ENCODE results near the gene KRTAP2-1. TPM values are rescaled to one million over a fixed set of nuclear protein-coding genes. Genes with fewer than 3 reads are reported as not detected.
"Not testable (repeated sequence)": the region's sequence is repeated elsewhere in the genome, so short reads cannot be mapped to it uniquely, and the experiment has no call there.

Gene KRTAP2-1
- total RNA-seq, 1 experiment from 2014 or later, result not detected

DNA sequence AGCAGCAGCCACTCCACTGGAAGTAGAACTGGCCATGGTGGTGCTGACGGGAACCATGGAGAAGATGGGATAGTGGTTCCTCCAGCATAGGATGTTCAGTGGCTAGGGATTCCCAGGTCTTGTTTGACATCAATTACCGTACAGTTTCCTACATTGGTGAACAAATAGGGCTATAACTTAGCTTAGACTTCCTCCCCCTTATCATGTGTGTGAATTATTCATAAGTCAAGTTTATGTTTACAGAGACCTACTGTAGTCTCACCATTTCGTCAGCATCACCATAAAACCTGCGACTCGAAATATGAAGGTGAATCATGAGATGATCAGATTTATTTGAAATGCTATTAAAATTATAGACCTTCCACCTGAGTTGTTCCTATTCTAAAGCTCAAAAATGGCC is 11.6 kb upstream of the KRTAP2-1 start:
- Histone ChIP-seq H3K27me3 (ENCODE audit: low read length) (no peaks in the 10 kb centered on the region), H3K4me2 (ENCODE audit: low read length) (peak overlapping the region; percentile 54), H3K36me3 (ENCODE audit: low read depth, low read length) (no peaks in the 10 kb centered on the region), H3K79me2 (ENCODE audit: low read length) (no peaks in the 10 kb centered on the region), H3K27ac (ENCODE audit: low read length) (peak overlapping the region; percentile 94), H3K4me3 (ENCODE audit: low read length) (no peak overlapping the region), H2AFZ (ENCODE audit: low read length) (no peak overlapping the region), H3K9me3 (ENCODE audit: low read length) (no peaks in the 10 kb centered on the region), H4K20me1 (ENCODE audit: low read length) (no peaks in the 10 kb centered on the region), H3K9ac (ENCODE audit: low read length) (peak overlapping the region; percentile 57), H3K9me2 (replicated peaks; ENCODE audit: low read length) (no peaks in the 10 kb centered on the region), H3K4me1 (ENCODE audit: insufficient read depth, low read length) (peaks cover 55% of the 10 kb centered on the region), H3F3A (ENCODE audit: low read length, unreplicated experiment) (peaks cover 8% of the 10 kb centered on the region)
- no peak for TF ChIP-seq EZH2 (IDR thresholded peaks at IDR 0.05; ENCODE audit: low read length, unreplicated experiment)
- no peak for TF ChIP-seq EZH2phosphoT487 (IDR thresholded peaks at IDR 0.05; ENCODE audit: borderline replicate concordance, low read length)
- TF ChIP-seq, protein P1, sequence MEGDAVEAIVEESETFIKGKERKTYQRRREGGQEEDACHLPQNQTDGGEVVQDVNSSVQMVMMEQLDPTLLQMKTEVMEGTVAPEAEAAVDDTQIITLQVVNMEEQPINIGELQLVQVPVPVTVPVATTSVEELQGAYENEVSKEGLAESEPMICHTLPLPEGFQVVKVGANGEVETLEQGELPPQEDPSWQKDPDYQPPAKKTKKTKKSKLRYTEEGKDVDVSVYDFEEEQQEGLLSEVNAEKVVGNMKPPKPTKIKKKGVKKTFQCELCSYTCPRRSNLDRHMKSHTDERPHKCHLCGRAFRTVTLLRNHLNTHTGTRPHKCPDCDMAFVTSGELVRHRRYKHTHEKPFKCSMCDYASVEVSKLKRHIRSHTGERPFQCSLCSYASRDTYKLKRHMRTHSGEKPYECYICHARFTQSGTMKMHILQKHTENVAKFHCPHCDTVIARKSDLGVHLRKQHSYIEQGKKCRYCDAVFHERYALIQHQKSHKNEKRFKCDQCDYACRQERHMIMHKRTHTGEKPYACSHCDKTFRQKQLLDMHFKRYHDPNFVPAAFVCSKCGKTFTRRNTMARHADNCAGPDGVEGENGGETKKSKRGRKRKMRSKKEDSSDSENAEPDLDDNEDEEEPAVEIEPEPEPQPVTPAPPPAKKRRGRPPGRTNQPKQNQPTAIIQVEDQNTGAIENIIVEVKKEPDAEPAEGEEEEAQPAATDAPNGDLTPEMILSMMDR (conservative IDR thresholded peaks at IDR 0.05; ENCODE audit: low read depth, low read length), result no peak
- ATAC-seq (peak; percentile 80), DNase-seq (peak; percentile 89)
- POLR2A ChIA-PET (ENCODE audit: unreplicated experiment), result interaction anchor here (0.5 to 0.6 kb wide), 2 partner anchors 20 to 73 kb away, joined by 3 to 5 read pairs; no protein-coding TSS in a partner anchor
- no TSS peak for BruUV-seq (replicated peaks)
- CTCF ChIA-PET, result no interaction called here
- intact Hi-C loops (cut with micrococcal nuclease), result loop anchor here (2.0 kb wide), 2 partner anchors 150 to 264 kb away; no protein-coding TSS in a partner anchor

DNA sequence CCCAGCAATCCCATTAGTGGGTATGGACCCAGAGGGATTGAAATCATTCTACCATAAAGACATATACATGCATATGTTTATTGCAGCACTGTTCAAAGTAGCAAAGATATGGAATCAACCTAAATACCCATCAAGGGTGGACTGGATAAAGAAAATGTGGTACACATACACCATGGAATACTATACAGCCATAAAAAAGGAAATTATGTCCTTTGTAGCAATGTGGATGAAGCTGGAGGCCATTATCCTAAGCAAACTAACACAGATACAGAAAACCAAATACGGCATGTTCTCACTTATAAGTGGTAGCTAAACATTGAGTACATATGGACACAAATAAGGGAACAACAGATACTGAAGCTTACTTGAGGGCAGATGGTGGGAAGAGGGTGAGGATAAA is 10.4 kb upstream of the KRTAP2-1 start:
- CTCF ChIA-PET, result no interaction called here
- BruUV-seq (replicated peaks), result no TSS peak
- TF ChIP-seq EZH2phosphoT487 (IDR thresholded peaks at IDR 0.05; ENCODE audit: borderline replicate concordance, low read length) (no peak), EZH2 (IDR thresholded peaks at IDR 0.05; ENCODE audit: low read length, unreplicated experiment) (no peak)
- TF ChIP-seq, protein P1 (conservative IDR thresholded peaks at IDR 0.05; ENCODE audit: low read depth, low read length), result no peak
- Histone ChIP-seq H3K27me3 (ENCODE audit: low read length) (no peaks in the 10 kb centered on the region), H3K4me1 (ENCODE audit: insufficient read depth, low read length) (peaks cover 43% of the 10 kb centered on the region), H3K4me3 (ENCODE audit: low read length) (no peak overlapping the region), H3F3A (ENCODE audit: low read length, unreplicated experiment) (peaks cover 8% of the 10 kb centered on the region), H2AFZ (ENCODE audit: low read length) (no peak overlapping the region), H3K4me2 (ENCODE audit: low read length) (no peak overlapping the region), H3K27ac (ENCODE audit: low read length) (no peak overlapping the region), H3K9ac (ENCODE audit: low read length) (no peak overlapping the region), H3K9me2 (replicated peaks; ENCODE audit: low read length) (no peaks in the 10 kb centered on the region), H3K9me3 (ENCODE audit: low read length) (no peaks in the 10 kb centered on the region), H4K20me1 (ENCODE audit: low read length) (no peaks in the 10 kb centered on the region), H3K79me2 (ENCODE audit: low read length) (no peaks in the 10 kb centered on the region), H3K36me3 (ENCODE audit: low read depth, low read length) (no peaks in the 10 kb centered on the region)
- ATAC-seq, result no peak
- POLR2A ChIA-PET (ENCODE audit: unreplicated experiment), result no interaction called here
- no peak for DNase-seq
- intact Hi-C loops (cut with micrococcal nuclease), result no loop called here

DNA sequence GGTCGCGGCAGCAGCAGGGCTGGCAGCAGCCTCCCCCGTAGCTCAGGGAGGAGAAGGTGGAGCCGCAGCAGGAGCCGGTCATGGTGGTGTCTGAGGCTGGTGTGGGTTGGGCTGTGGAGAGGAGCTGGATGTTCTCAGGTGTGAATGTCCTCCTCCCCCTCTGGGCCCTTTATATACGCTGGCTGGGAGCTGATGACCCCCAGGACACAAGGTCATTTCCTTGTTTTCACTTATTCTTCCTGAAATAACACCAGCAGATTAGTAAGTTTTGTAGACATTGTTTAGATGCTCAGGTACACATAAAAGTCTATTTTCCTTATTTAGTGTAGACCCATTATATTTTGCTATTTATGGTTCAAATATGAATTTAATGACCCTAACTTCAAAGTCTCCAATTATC is 8.0 kb upstream of the KRTAP2-1 start, which contains the start of gene KRTAP2-2:
Gene KRTAP2-2 (minus strand): TSS at position 101 of the 400 bp plus-strand sequence. CDS start 19 bp downstream, at position 82.
- intact Hi-C loops (cut with micrococcal nuclease); H3K9ac ChIP-seq (ENCODE audit: low read length); BruUV-seq (replicated peaks); H2AFZ ChIP-seq (ENCODE audit: low read length); H3K79me2 ChIP-seq (ENCODE audit: low read length); H3K27me3 ChIP-seq (ENCODE audit: low read length); H3F3A ChIP-seq (ENCODE audit: low read length, unreplicated experiment); H3K4me3 ChIP-seq (ENCODE audit: low read length); ATAC-seq; H3K36me3 ChIP-seq (ENCODE audit: low read depth, low read length); H4K20me1 ChIP-seq (ENCODE audit: low read length); H3K4me2 ChIP-seq (ENCODE audit: low read length); H3K9me2 ChIP-seq (replicated peaks; ENCODE audit: low read length); CTCF ChIA-PET; POLR2A ChIA-PET (ENCODE audit: unreplicated experiment); DNase-seq; H3K27ac ChIP-seq (ENCODE audit: low read length); H3K9me3 ChIP-seq (ENCODE audit: low read length): not testable (repeated sequence)
- H3K4me1 ChIP-seq (ENCODE audit: insufficient read depth, low read length), result peaks cover 18% of the 10 kb centered on the region

DNA sequence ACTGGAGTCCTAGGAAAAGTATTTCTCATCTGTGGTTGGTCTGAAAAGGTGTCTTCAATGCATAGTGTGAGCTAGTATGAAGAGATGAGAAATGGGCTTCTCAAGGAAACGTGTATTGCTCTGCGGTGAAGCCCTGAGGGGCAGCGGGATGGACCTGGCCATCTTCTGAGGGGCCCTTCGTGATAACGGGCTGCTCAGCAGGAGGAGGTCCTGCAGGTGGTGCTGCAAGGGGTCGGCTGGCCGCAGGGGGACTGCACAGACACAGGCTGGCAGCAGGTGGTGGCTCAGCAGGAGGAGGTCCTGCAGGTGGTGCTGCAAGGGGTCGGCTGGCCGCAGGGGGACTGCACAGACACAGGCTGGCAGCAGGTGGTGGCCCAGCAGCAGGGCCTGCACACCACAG is 7.4 kb upstream of the KRTAP2-1 start:
- H3K79me2 ChIP-seq (ENCODE audit: low read length); H3K4me3 ChIP-seq (ENCODE audit: low read length); intact Hi-C loops (cut with micrococcal nuclease); H3K9me3 ChIP-seq (ENCODE audit: low read length); H3K9me2 ChIP-seq (replicated peaks; ENCODE audit: low read length); H4K20me1 ChIP-seq (ENCODE audit: low read length); H2AFZ ChIP-seq (ENCODE audit: low read length); BruUV-seq (replicated peaks); H3K36me3 ChIP-seq (ENCODE audit: low read depth, low read length); POLR2A ChIA-PET (ENCODE audit: unreplicated experiment); H3K27ac ChIP-seq (ENCODE audit: low read length); H3K4me2 ChIP-seq (ENCODE audit: low read length); CTCF ChIA-PET; H3K9ac ChIP-seq (ENCODE audit: low read length); H3F3A ChIP-seq (ENCODE audit: low read length, unreplicated experiment); H3K27me3 ChIP-seq (ENCODE audit: low read length); DNase-seq; ATAC-seq: not testable (repeated sequence)
- peaks cover 14% of the 10 kb centered on the region for H3K4me1 ChIP-seq (ENCODE audit: insufficient read depth, low read length)

Measured in PC-3 (cell line).